ENCODE data around the gene IFNL1. TPM values are rescaled to one million over a fixed set of nuclear protein-coding genes. Genes with fewer than 3 reads are reported as not detected.
"Not testable (repeated sequence)": the region's sequence is repeated elsewhere in the genome, so short reads cannot be mapped to it uniquely, and the experiment has no call there.

IFNL1 gene
- total and polyA plus RNA-seq, 4 donors = not detected

DNA sequence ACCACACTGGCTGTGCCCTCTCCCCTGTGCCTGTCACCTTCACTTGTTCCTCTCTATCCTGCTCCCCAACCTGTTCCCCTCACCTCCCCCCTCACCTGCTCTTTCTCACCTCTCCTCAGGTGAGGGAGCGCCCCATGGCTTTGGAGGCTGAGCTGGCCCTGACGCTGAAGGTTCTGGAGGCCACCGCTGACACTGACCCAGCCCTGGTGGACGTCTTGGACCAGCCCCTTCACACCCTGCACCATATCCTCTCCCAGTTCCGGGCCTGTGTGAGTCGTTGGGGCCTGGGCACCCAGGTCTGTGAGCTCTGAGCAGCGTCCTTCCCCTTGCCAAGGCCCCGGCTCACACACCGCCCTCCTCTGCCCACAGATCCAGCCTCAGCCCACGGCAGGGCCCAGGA, 26.8 kb upstream of the IFNL1 start:
- H3K4me1 ChIP-seq (ENCODE audit: control insufficient read depth, insufficient read depth, low read length) = peaks cover 12% of the 10 kb centered on the region
- not testable (repeated sequence) for H3K36me3 ChIP-seq (ENCODE audit: control insufficient read depth, insufficient read depth, low read length); H3K9me3 ChIP-seq (ENCODE audit: control insufficient read depth, insufficient read depth, low read length); H3K4me3 ChIP-seq (ENCODE audit: low read depth, low read length); DNase-seq (ENCODE audit: low read depth in 4 of 6, low spot score in 6 of 6); H3K27ac ChIP-seq (ENCODE audit: low read depth, low read length)
- H3K27me3 ChIP-seq (ENCODE audit: control insufficient read depth, insufficient read depth, low read length) = peaks cover 13% of the 10 kb centered on the region
- WGBS (ENCODE audit: insufficient coverage) = 73% methylated on average over 5 of the region's 10 CpGs

DNA sequence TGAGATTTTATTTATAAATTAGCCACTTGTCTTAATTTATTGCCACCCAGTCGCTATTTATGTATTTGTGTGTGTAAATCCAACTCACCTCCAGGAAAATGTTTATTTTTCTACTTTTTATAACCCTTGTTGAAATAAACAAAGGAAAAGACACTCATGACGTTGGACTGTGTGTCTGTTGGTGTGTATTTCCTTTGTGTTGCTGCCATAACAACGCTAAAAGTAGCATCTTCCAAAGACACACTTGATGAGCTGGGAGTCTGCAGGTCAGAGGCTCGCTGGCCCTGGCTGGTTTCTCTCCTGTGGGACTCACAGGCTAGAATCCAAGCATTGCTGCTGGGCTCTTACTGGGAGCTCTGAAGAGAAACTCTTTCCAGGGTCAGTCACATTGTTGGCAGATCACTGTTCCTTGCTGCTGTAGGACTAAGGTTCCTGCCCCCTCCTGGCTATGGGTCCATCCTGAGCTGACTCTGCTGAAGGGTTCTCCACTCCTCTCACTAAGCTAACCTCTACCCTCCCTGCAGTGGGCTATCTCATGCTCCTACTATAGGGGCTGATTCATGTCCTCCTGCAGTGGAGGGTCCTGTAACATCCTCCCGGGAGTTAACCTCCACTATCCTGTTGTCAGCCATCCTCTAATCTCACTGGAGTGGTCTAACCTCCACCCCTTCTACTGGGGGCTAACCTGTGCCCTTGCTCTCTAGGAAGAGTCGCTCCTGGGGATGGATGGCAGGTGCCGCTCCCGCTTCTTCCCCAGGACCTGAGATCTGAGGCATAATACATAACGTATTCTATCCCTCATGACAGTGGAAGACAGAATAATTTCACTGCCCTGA, 26.0 kb upstream of the IFNL1 start:
- Histone ChIP-seq H3K4me1 (ENCODE audit: control insufficient read depth, insufficient read depth, low read length) (peaks cover 4% of the 10 kb centered on the region), H3K27ac (ENCODE audit: low read depth, low read length) (no peak overlapping the region), H3K4me3 (ENCODE audit: low read depth, low read length) (no peak overlapping the region), H3K27me3 (ENCODE audit: control insufficient read depth, insufficient read depth, low read length) (peaks cover 5% of the 10 kb centered on the region), H3K9me3 (ENCODE audit: control insufficient read depth, insufficient read depth, low read length) (no peaks in the 10 kb centered on the region), H3K36me3 (ENCODE audit: control insufficient read depth, insufficient read depth, low read length) (no peaks in the 10 kb centered on the region)
- DNase-seq (ENCODE audit: low read depth in 4 of 6, low spot score in 6 of 6) = no peak
- 79% methylated on average over 7 of the region's 9 CpGs for WGBS (ENCODE audit: insufficient coverage)

DNA sequence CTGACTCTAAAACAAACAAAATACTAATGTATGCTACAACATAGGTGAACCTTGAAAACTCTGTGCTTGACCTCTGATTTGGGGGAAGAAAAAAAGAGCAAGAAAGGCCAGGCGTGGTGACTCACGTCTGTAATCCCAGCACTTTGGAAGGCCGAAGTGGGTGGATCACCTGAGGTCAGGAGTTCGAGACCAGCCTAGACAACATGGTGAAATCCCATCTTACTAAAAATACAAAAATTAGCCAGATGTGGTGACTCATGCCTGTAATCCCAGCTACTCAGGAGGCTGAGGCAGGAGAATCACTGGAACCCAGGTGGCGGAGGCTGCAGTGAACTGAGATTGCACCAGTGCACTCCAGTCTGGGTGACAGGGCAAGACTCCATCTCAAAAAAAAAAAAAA, 22.3 kb upstream of the IFNL1 start:
- H3K4me3 ChIP-seq (ENCODE audit: low read depth, low read length); H3K36me3 ChIP-seq (ENCODE audit: control insufficient read depth, insufficient read depth, low read length); H3K9me3 ChIP-seq (ENCODE audit: control insufficient read depth, insufficient read depth, low read length); H3K27ac ChIP-seq (ENCODE audit: low read depth, low read length); H3K27me3 ChIP-seq (ENCODE audit: control insufficient read depth, insufficient read depth, low read length); DNase-seq (ENCODE audit: low read depth in 4 of 6, low spot score in 6 of 6); H3K4me1 ChIP-seq (ENCODE audit: control insufficient read depth, insufficient read depth, low read length): not testable (repeated sequence)
- 100% methylated on average over 1 of the region's 5 CpGs for WGBS (ENCODE audit: insufficient coverage)

DNA sequence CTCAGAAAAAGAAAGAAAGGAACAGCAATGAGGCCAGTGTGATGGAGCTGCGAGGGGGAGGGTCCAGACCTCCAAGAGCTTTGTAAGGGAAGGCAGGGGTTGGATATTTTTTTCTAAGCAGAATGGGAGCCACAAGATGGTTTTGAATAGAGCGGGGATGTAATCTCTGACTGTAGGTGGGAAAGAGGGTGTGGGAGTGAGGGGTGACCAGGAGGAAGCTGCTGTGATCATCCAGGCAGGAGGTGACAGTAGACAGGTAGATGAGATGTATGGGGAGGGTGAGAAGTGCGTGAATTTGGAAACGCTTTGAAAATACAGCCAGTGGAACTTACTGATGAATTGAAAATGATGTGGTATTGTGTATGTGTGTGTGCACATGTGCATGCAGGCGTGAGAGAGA, 20.6 kb upstream of the IFNL1 start:
- H3K9me3 ChIP-seq (ENCODE audit: control insufficient read depth, insufficient read depth, low read length) = no peaks in the 10 kb centered on the region
- no peaks in the 10 kb centered on the region for H3K36me3 ChIP-seq (ENCODE audit: control insufficient read depth, insufficient read depth, low read length)
- no peaks in the 10 kb centered on the region for H3K4me1 ChIP-seq (ENCODE audit: control insufficient read depth, insufficient read depth, low read length)
- DNase-seq (ENCODE audit: low read depth in 4 of 6, low spot score in 6 of 6) = no peak
- H3K27ac ChIP-seq (ENCODE audit: low read depth, low read length) = no peak overlapping the region
- 57% methylated on average over 5 of the region's 5 CpGs for WGBS (ENCODE audit: insufficient coverage)
- no peak overlapping the region for H3K4me3 ChIP-seq (ENCODE audit: low read depth, low read length)
- peaks cover 2% of the 10 kb centered on the region for H3K27me3 ChIP-seq (ENCODE audit: control insufficient read depth, insufficient read depth, low read length)

DNA sequence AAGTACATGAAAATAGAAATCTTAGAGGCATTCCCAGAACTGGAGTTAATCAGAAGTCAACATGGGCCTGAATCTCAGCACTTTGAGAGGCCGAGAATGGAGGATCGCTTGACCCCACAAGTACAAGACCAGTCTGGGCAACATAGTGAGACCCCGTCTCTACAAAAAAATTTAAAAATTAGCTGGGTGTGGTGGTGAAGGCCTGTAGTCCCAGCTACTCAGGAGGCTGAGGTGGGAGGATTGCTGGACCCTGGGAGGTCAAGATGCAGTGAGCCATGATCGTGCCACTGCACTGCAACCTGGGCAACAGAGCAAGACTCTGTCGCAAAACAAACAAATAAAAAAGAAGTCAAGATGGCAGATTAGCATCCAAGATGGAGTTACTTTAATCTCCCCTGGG, 19.5 kb upstream of the IFNL1 start:
- 95% methylated on average over 2 of the region's 5 CpGs for WGBS (ENCODE audit: insufficient coverage)
- H3K4me1 ChIP-seq (ENCODE audit: control insufficient read depth, insufficient read depth, low read length) = no peaks in the 10 kb centered on the region
- no peak for DNase-seq (ENCODE audit: low read depth in 4 of 6, low spot score in 6 of 6)
- H3K4me3 ChIP-seq (ENCODE audit: low read depth, low read length) = no peak overlapping the region
- H3K9me3 ChIP-seq (ENCODE audit: control insufficient read depth, insufficient read depth, low read length) = no peaks in the 10 kb centered on the region
- no peak overlapping the region for H3K27ac ChIP-seq (ENCODE audit: low read depth, low read length)
- peaks cover 2% of the 10 kb centered on the region for H3K27me3 ChIP-seq (ENCODE audit: control insufficient read depth, insufficient read depth, low read length)
- no peaks in the 10 kb centered on the region for H3K36me3 ChIP-seq (ENCODE audit: control insufficient read depth, insufficient read depth, low read length)

DNA sequence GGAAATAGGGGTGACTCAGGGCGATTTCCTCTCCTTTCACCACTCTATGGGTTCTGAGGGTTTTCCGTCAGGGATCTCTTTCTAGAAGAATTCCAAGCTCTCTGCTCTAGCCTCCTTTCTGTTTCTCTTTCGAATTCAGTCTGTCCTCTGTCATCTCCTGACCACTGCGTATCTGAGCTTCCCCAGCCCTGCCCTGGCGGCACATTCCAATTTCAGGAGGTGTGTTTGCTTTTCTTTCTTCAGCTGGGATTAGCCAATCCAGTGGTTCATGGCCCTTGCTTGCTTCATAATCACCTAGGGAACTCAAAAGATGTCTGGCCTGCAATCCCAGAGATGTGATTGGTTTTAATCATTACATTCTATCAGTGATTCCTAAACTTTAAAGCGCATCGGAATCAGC, 18.6 kb upstream of the IFNL1 start:
- peaks cover 2% of the 10 kb centered on the region for H3K27me3 ChIP-seq (ENCODE audit: control insufficient read depth, insufficient read depth, low read length)
- DNase-seq (ENCODE audit: low read depth in 4 of 6, low spot score in 6 of 6) = no peak
- WGBS (ENCODE audit: insufficient coverage) = 78% methylated on average over 7 of the region's 7 CpGs
- no peaks in the 10 kb centered on the region for H3K36me3 ChIP-seq (ENCODE audit: control insufficient read depth, insufficient read depth, low read length)
- no peak overlapping the region for H3K27ac ChIP-seq (ENCODE audit: low read depth, low read length)
- H3K4me1 ChIP-seq (ENCODE audit: control insufficient read depth, insufficient read depth, low read length) = no peaks in the 10 kb centered on the region
- H3K4me3 ChIP-seq (ENCODE audit: low read depth, low read length) = no peak overlapping the region
- peaks cover 5% of the 10 kb centered on the region for H3K9me3 ChIP-seq (ENCODE audit: control insufficient read depth, insufficient read depth, low read length)

DNA sequence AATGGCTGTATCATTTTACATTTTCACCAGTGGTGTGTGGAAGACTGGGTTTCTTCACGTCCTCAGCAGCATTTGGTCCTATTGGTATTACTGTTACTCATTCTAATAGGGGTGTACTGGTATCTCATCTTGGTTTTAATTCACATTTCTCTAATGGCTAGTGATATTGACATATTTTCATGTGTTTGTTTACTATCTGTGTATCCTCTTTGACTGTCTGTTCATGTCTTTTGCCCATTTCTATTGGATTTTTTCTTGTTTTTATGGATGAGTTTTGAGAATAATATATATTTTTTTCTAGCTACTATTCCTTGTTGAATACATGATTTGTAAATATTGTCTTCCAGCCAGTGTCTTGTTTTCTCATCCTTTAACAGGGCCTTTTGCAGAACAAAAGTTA, 14.2 kb upstream of the IFNL1 start:
- peaks cover 5% of the 10 kb centered on the region for H3K9me3 ChIP-seq (ENCODE audit: control insufficient read depth, insufficient read depth, low read length)
- H3K4me3 ChIP-seq (ENCODE audit: low read depth, low read length) = no peak overlapping the region
- peaks cover 2% of the 10 kb centered on the region for H3K27me3 ChIP-seq (ENCODE audit: control insufficient read depth, insufficient read depth, low read length)
- DNase-seq (ENCODE audit: low read depth in 4 of 6, low spot score in 6 of 6) = no peak
- no peaks in the 10 kb centered on the region for H3K36me3 ChIP-seq (ENCODE audit: control insufficient read depth, insufficient read depth, low read length)
- no peaks in the 10 kb centered on the region for H3K4me1 ChIP-seq (ENCODE audit: control insufficient read depth, insufficient read depth, low read length)
- H3K27ac ChIP-seq (ENCODE audit: low read depth, low read length) = no peak overlapping the region
- WGBS (ENCODE audit: insufficient coverage) = no CpG with 5 or more reads among the region's 1 CpG

DNA sequence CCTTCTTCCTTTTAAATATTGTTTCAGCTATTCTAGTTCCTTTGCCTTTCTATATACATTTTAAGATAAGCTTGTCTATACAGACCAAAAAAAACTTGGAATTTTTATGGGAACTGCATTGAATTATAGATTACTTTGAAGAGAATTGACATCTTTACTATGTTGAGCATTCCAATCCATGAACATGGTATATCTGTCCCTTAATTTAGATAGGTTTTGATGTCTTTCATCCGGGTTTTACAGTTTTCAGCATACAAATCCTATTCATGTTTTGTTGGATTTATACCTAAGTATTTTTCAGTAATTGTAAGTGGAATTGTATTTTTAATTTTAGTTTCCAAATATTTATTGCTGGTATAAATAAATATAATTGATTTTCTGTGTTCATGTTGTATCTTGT, 12.2 kb upstream of the IFNL1 start:
- WGBS (ENCODE audit: insufficient coverage) = no CpG with 5 or more reads among the region's 1 CpG
- no peak overlapping the region for H3K4me3 ChIP-seq (ENCODE audit: low read depth, low read length)
- peaks cover 2% of the 10 kb centered on the region for H3K27me3 ChIP-seq (ENCODE audit: control insufficient read depth, insufficient read depth, low read length)
- H3K4me1 ChIP-seq (ENCODE audit: control insufficient read depth, insufficient read depth, low read length) = no peaks in the 10 kb centered on the region
- H3K9me3 ChIP-seq (ENCODE audit: control insufficient read depth, insufficient read depth, low read length) = peaks cover 5% of the 10 kb centered on the region
- no peak for DNase-seq (ENCODE audit: low read depth in 4 of 6, low spot score in 6 of 6)
- no peaks in the 10 kb centered on the region for H3K36me3 ChIP-seq (ENCODE audit: control insufficient read depth, insufficient read depth, low read length)
- no peak overlapping the region for H3K27ac ChIP-seq (ENCODE audit: low read depth, low read length)

DNA sequence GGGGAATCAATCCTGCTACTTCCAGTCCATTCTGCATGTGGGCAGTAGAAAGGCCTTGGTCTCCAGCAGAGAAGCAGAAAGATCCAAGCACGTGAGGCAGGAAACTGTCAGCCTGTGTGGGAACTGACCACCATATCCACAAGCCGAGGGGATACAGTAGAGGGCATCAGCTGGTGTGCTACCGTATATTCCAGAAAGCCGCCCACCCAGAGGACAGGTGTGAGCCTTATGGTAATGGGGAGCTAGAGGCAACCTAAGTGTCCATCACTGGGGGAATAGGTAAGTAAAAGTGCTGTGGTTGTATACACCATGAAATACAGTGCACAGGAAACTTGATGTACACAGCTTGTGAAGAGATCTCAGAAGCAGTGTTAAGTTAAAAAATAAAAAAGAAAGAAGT, 2.8 kb upstream of the IFNL1 start:
- Histone ChIP-seq H3K27me3 (ENCODE audit: control insufficient read depth, insufficient read depth, low read length) (peaks cover 4% of the 10 kb centered on the region), H3K27ac (ENCODE audit: low read depth, low read length) (no peak overlapping the region), H3K4me1 (ENCODE audit: control insufficient read depth, insufficient read depth, low read length) (no peaks in the 10 kb centered on the region), H3K36me3 (ENCODE audit: control insufficient read depth, insufficient read depth, low read length) (peaks cover 2% of the 10 kb centered on the region), H3K9me3 (ENCODE audit: control insufficient read depth, insufficient read depth, low read length) (no peaks in the 10 kb centered on the region), H3K4me3 (ENCODE audit: low read depth, low read length) (no peak overlapping the region)
- DNase-seq (ENCODE audit: low read depth in 4 of 6, low spot score in 6 of 6) = no peak
- WGBS (ENCODE audit: insufficient coverage) = 48% methylated on average over 4 of the region's 4 CpGs

DNA sequence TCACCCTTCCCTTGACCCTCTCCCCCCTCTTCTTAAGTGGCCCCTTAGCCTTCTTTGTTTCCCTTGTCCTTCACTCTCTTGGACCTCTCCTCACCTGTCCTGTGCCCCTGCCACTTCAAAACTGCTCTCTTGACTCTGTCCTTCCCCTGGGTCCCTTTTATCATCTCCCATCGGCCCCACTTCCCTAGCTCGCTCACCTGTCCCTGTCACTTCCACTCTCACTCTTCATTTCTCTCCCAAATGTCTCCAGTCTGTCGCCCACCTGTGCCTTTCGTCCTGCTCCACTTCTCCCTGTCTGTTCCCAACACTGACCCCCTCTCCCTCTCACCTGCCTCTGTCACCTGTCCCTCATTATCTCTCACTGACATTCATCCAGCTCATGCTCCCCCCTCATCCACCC, 699 bp downstream of the IFNL1 start:
- no peak for DNase-seq (ENCODE audit: low read depth in 4 of 6, low spot score in 6 of 6)
- H3K9me3 ChIP-seq (ENCODE audit: control insufficient read depth, insufficient read depth, low read length) = no peaks in the 10 kb centered on the region
- H3K27me3 ChIP-seq (ENCODE audit: control insufficient read depth, insufficient read depth, low read length) = peaks cover 4% of the 10 kb centered on the region
- H3K4me1 ChIP-seq (ENCODE audit: control insufficient read depth, insufficient read depth, low read length) = no peaks in the 10 kb centered on the region
- no peak overlapping the region for H3K27ac ChIP-seq (ENCODE audit: low read depth, low read length)
- H3K36me3 ChIP-seq (ENCODE audit: control insufficient read depth, insufficient read depth, low read length) = peaks cover 2% of the 10 kb centered on the region
- 82% methylated on average over 4 of the region's 4 CpGs for WGBS (ENCODE audit: insufficient coverage)
- H3K4me3 ChIP-seq (ENCODE audit: low read depth, low read length) = no peak overlapping the region

Measured in spinal cord (tissue), 10 donors.